IPS DF 6.9 (cell line): ENCODE measurements around the gene USP21.

Source experiments
- DNase-seq: peaks from one replicate; pipeline ENCODE4 v3.0.0-alpha.2; 2013; ENCODE audit warnings: low read depth, low spot score
- H3K27ac ChIP-seq: one replicate; pipeline ENCODE4 v1.5.1; 2013; ENCODE audit warnings: low read length, control low read depth
- H3K27me3 ChIP-seq: 2 replicates; pipeline ENCODE4 v1.6.1; 2013; ENCODE audit warnings: mild to moderate bottlenecking, low read length; ENCODE audit not compliant: control insufficient read depth, insufficient read depth
- H3K36me3 ChIP-seq: 2 replicates; pipeline ENCODE4 v1.6.1; 2013; ENCODE audit warnings: low read length; ENCODE audit not compliant: control insufficient read depth, insufficient read depth
- H3K4me1 ChIP-seq: 2 replicates; pipeline ENCODE4 v1.6.1; 2013; ENCODE audit warnings: low read length; ENCODE audit not compliant: control insufficient read depth, insufficient read depth
- H3K4me3 ChIP-seq: 2 replicates; pipeline ENCODE4 v1.5.1; 2013; ENCODE audit warnings: mild to moderate bottlenecking, low read length
- H3K9me3 ChIP-seq: 2 replicates; pipeline ENCODE4 v1.6.1; 2013; ENCODE audit warnings: low read length, inconsistent platforms; ENCODE audit not compliant: control insufficient read depth, insufficient read depth
- WGBS: extraction: QIAGEN DNeasy Blood & Tissue Kit; methylation state at CpG from one replicate; pipeline ENCODE4 v1.1.7; 2013; ENCODE audit warnings: mixed read lengths, missing lambda C conversion rate; ENCODE audit not compliant: insufficient read length, insufficient coverage; 5-methylcytosine and 5-hydroxymethylcytosine counted together

USP21 gene

GRCh38 chr1:161180639-161181038 lies 21.3 kb downstream of the USP21 start:
- H3K4me3 ChIP-seq, result no peak overlapping the region
- H3K4me1 ChIP-seq, result peaks cover 1% of the 10 kb centered on the region; the same call in 1 of the 2 replicates
- DNase-seq, result no peak
- H3K27ac ChIP-seq, result no peak overlapping the region
- WGBS, result no CpG with 5 or more reads among the region's 1 CpG
- H3K9me3 ChIP-seq, result no peaks in the 10 kb centered on the region
- H3K36me3 ChIP-seq, result no peaks in the 10 kb centered on the region
- no peaks in the 10 kb centered on the region for H3K27me3 ChIP-seq

DNA sequence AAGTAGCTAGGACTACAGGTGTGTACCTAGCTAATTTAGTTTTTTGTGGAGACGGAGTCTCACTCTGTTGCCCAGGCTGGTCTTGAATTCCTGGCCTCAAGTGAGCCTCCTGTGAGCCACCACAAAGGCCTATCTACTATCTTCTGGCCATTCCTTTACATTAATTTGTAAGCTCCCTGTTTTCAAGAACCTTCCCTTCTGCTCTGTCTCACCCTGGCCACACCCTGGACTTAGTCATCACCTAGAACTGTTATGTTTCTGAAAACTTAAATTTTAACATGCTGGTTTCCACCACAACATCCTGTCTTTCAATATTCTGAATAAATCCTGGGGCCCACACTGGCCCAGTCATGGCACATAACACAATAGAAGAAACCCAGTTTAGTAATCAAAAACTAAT lies 22.9 kb downstream of the USP21 start:
- Histone ChIP-seq H3K27ac (no peak overlapping the region), H3K36me3 (no peaks in the 10 kb centered on the region), H3K4me1 (no peaks in the 10 kb centered on the region), H3K9me3 (no peaks in the 10 kb centered on the region), H3K27me3 (no peaks in the 10 kb centered on the region), H3K4me3 (no peak overlapping the region)
- DNase-seq, result no peak
- no CpG with 5 or more reads among the region's 1 CpG for WGBS

GRCh38 chr1:161185282-161185682 lies 26.0 kb downstream of the USP21 start:
- WGBS, result no CpG with 5 or more reads among the region's 3 CpGs
- Histone ChIP-seq H3K27ac (no peak overlapping the region), H3K4me1 (no peaks in the 10 kb centered on the region), H3K4me3 (no peak overlapping the region), H3K36me3 (no peaks in the 10 kb centered on the region), H3K9me3 (no peaks in the 10 kb centered on the region), H3K27me3 (no peaks in the 10 kb centered on the region)
- no peak for DNase-seq

GRCh38 chr1:161185732-161186311 lies 26.5 kb downstream of the USP21 start:
- Histone ChIP-seq H3K27me3 (no peaks in the 10 kb centered on the region), H3K4me1 (no peaks in the 10 kb centered on the region), H3K36me3 (peaks cover under 1% of the 10 kb centered on the region; the same call in 1 of the 2 replicates), H3K9me3 (no peaks in the 10 kb centered on the region), H3K27ac (no peak overlapping the region), H3K4me3 (no peak overlapping the region)
- no peak for DNase-seq
- no CpG with 5 or more reads among the region's 2 CpGs for WGBS

DNA sequence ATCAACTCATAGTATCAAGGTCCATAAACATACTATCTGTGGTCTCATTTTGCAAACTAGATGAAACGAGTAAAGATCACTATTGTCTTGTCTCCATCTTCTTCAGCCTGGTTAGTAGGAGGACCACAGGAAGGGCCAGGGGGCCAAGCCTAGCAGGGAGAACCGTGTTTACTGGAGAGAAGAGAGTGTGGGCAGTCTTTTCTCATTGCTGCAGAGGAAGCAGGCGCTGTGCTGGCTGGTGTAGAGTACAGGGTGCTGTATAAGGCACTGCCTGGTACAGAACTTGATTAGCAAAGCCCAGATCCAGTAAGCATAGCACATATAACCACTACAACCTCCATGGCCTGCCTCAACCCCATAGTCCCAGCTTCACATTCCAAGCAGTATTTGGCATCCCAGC lies 28.0 kb downstream of the USP21 start:
- no peak overlapping the region for H3K4me3 ChIP-seq
- no CpG with 5 or more reads among the region's 3 CpGs for WGBS
- DNase-seq, result no peak

DNA sequence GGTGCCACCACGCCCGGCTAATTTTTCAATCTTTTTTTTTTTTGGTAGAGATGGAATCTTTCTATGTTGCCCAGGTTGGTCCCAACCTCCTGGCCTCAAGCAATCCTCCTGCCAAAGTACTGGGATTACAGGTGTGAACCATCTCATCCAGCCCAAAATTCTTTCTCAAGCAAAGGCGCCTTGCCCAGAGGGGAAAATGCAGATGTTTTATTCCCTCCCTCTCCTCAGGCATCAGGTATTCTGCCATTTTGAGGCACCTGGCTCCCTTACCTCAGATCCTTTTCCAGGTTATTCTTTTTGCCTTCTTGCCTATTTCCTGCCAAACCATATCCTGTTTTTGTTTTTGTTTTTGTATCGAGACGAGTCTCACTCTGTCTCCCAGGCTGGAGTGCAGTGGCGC lies 29.1 kb downstream of the USP21 start:
- WGBS, result no CpG with 5 or more reads among the region's 6 CpGs
- Histone ChIP-seq H3K9me3 (no peaks in the 10 kb centered on the region), H3K27me3 (no peaks in the 10 kb centered on the region), H3K27ac (no peak overlapping the region), H3K36me3 (peaks cover 16% of the 10 kb centered on the region; the same call in 1 of the 2 replicates), H3K4me1 (no peaks in the 10 kb centered on the region), H3K4me3 (no peak overlapping the region)
- DNase-seq, result no peak

More for the DNA sequence above, 28.0 kb downstream of the USP21 start:
- no peak overlapping the region for H3K27ac ChIP-seq
- no peaks in the 10 kb centered on the region for H3K4me1 ChIP-seq
- no peaks in the 10 kb centered on the region for H3K27me3 ChIP-seq
- no peaks in the 10 kb centered on the region for H3K9me3 ChIP-seq
- H3K36me3 ChIP-seq, result peaks cover 14% of the 10 kb centered on the region; the same call in 1 of the 2 replicates

- H3K4me3 ChIP-seq, result no peak overlapping the region
- no CpG with 5 or more reads among the region's 5 CpGs for WGBS
- peaks cover 21% of the 10 kb centered on the region; the same call in 1 of the 2 replicates for H3K36me3 ChIP-seq
- no peaks in the 10 kb centered on the region for H3K4me1 ChIP-seq
- no peak for DNase-seq
- H3K27ac ChIP-seq, result no peak overlapping the region
- no peaks in the 10 kb centered on the region for H3K9me3 ChIP-seq
- no peaks in the 10 kb centered on the region for H3K27me3 ChIP-seq
Observed at GRCh38 chr1:161189036-161189435, 29.7 kb downstream of the USP21 start.

- no peak overlapping the region for H3K27ac ChIP-seq
Observed at GRCh38 chr1:161190962-161191521, 31.7 kb downstream of the USP21 start.

GRCh38 chr1:161191971-161192370 lies 32.7 kb downstream of the USP21 start:
- DNase-seq, result no peak
- H3K27ac ChIP-seq, result no peak overlapping the region
- H3K27me3 ChIP-seq, result no peaks in the 10 kb centered on the region
- no peak overlapping the region for H3K4me3 ChIP-seq
- peaks cover 4% of the 10 kb centered on the region for H3K4me1 ChIP-seq
- peaks cover 25% of the 10 kb centered on the region; the same call in 1 of the 2 replicates for H3K36me3 ChIP-seq
- no CpG with 5 or more reads among the region's 8 CpGs for WGBS
- H3K9me3 ChIP-seq, result no peaks in the 10 kb centered on the region

More at GRCh38 chr1:161190962-161191521, 31.7 kb downstream of the USP21 start:
- peaks cover 25% of the 10 kb centered on the region; the same call in 1 of the 2 replicates for H3K36me3 ChIP-seq
- no peaks in the 10 kb centered on the region for H3K9me3 ChIP-seq
- no peak for DNase-seq
- no peaks in the 10 kb centered on the region for H3K27me3 ChIP-seq
- H3K4me1 ChIP-seq, result no peaks in the 10 kb centered on the region
- no peak overlapping the region for H3K4me3 ChIP-seq
- no CpG with 5 or more reads among the region's 22 CpGs for WGBS

- Histone ChIP-seq H3K36me3 (peaks cover 25% of the 10 kb centered on the region; the same call in 1 of the 2 replicates), H3K27me3 (no peaks in the 10 kb centered on the region), H3K27ac (no peak overlapping the region), H3K4me1 (peaks cover 8% of the 10 kb centered on the region), H3K4me3 (no peak overlapping the region), H3K9me3 (no peaks in the 10 kb centered on the region)
- no peak for DNase-seq
- WGBS, result no CpG with 5 or more reads among the region's 15 CpGs
Observed at GRCh38 chr1:161192476-161193465, 33.5 kb downstream of the USP21 start.
